Measurements from ENCODE around the gene PPM1H. TPM values are rescaled to one million over a fixed set of nuclear protein-coding genes. Genes with fewer than 3 reads are reported as not detected.

The PPM1H gene
- total RNA-seq, 4 donors from 2014 or later: 0.83 to 3.0 (median 2.3) TPM

- H3K27ac ChIP-seq (replicated peaks in 1 of 4): no peak overlapping the region
- 66% methylated on average over 2 of the region's 2 CpGs for WGBS
- no peaks in the 10 kb centered on the region for H3K36me3 ChIP-seq
- DNase-seq (ENCODE audit: extremely low spot score): no peak
- H3K27me3 ChIP-seq: no peaks in the 10 kb centered on the region
- intact Hi-C loops (cut with DNase I): no loop called here
- no peak for TF ChIP-seq EP300 (IDR thresholded peaks at IDR 0.05)
- no peak for TF ChIP-seq POLR2AphosphoS5 (IDR thresholded peaks at IDR 0.05)
- no peak for TF ChIP-seq CTCF (IDR thresholded peaks at IDR 0.05)
- TF ChIP-seq POLR2A (IDR thresholded peaks at IDR 0.05; ENCODE audit: low read depth): no peak
- no peaks in the 10 kb centered on the region for H3K9me3 ChIP-seq
- H3K4me1 ChIP-seq: peaks cover 0 to 17% (median 12%) of the 10 kb centered on the region in 4 donors
- H3K4me3 ChIP-seq: no peak overlapping the region
These were observed 163.1 kb downstream of the PPM1H start for GRCh38 chr12:62771828-62772227.

- 83% methylated on average over 2 of the region's 2 CpGs for whole genome bisulfite sequencing
- Histone ChIP-seq H3K4me1 (peaks cover 0 to 17% (median 12%) of the 10 kb centered on the region in 4 donors), H3K27ac (replicated peaks in 1 of 4) (no peak overlapping the region), H3K4me3 (no peak overlapping the region), H3K36me3 (no peaks in the 10 kb centered on the region), H3K9me3 (no peaks in the 10 kb centered on the region), H3K27me3 (no peaks in the 10 kb centered on the region)
- intact Hi-C loops (cut with DNase I): no loop called here
- TF ChIP-seq EP300 (IDR thresholded peaks at IDR 0.05) (no peak), POLR2A (IDR thresholded peaks at IDR 0.05; ENCODE audit: low read depth) (no peak), POLR2AphosphoS5 (IDR thresholded peaks at IDR 0.05) (no peak), CTCF (IDR thresholded peaks at IDR 0.05) (no peak)
- no peak for DNase-seq (ENCODE audit: extremely low spot score)
These were observed 164.6 kb downstream of the PPM1H start for GRCh38 chr12:62770381-62770780.

GRCh38 chr12:62769076-62769619 lies 165.8 kb downstream of the PPM1H start:
- H3K36me3 ChIP-seq: no peaks in the 10 kb centered on the region
- no peaks in the 10 kb centered on the region for H3K27me3 ChIP-seq
- peaks cover 0 to 17% (median 12%) of the 10 kb centered on the region in 4 donors for H3K4me1 ChIP-seq
- TF ChIP-seq POLR2AphosphoS5 (IDR thresholded peaks at IDR 0.05) (no peak), EP300 (IDR thresholded peaks at IDR 0.05) (no peak), POLR2A (IDR thresholded peaks at IDR 0.05; ENCODE audit: low read depth) (no peak), CTCF (IDR thresholded peaks at IDR 0.05) (no peak)
- no peak overlapping the region for H3K27ac ChIP-seq (replicated peaks in 1 of 4)
- no peak overlapping the region for H3K4me3 ChIP-seq
- WGBS: 96% methylated on average over 2 of the region's 3 CpGs
- DNase-seq (ENCODE audit: extremely low spot score): no peak
- intact Hi-C loops (cut with DNase I): no loop called here
- H3K9me3 ChIP-seq: no peaks in the 10 kb centered on the region

GRCh38 chr12:62767946-62768345 lies 167.0 kb downstream of the PPM1H start:
- no peak overlapping the region for H3K4me3 ChIP-seq

GRCh38 chr12:62767496-62767895 lies 167.5 kb downstream of the PPM1H start:
- intact Hi-C loops (cut with DNase I): no loop called here
- peaks cover 0 to 22% (median 12%) of the 10 kb centered on the region in 4 donors for H3K4me1 ChIP-seq
- H3K27ac ChIP-seq (replicated peaks in 1 of 4): no peak overlapping the region
- WGBS: 67% methylated on average over 5 of the region's 5 CpGs
- no peaks in the 10 kb centered on the region for H3K36me3 ChIP-seq
- TF ChIP-seq EP300 (IDR thresholded peaks at IDR 0.05) (no peak), POLR2AphosphoS5 (IDR thresholded peaks at IDR 0.05) (no peak), POLR2A (IDR thresholded peaks at IDR 0.05; ENCODE audit: low read depth) (no peak), CTCF (IDR thresholded peaks at IDR 0.05) (no peak)
- H3K9me3 ChIP-seq: no peaks in the 10 kb centered on the region
- H3K27me3 ChIP-seq: no peaks in the 10 kb centered on the region
- no peak overlapping the region for H3K4me3 ChIP-seq
- no peak for DNase-seq (ENCODE audit: extremely low spot score)

More at GRCh38 chr12:62767946-62768345, 167.0 kb downstream of the PPM1H start:
- TF ChIP-seq EP300 (IDR thresholded peaks at IDR 0.05): no peak
- no peak for TF ChIP-seq POLR2AphosphoS5 (IDR thresholded peaks at IDR 0.05)
- DNase-seq (ENCODE audit: extremely low spot score): no peak
- Histone ChIP-seq H3K27ac (replicated peaks in 1 of 4) (no peak overlapping the region), H3K27me3 (no peaks in the 10 kb centered on the region), H3K4me1 (peaks cover 0 to 20% (median 12%) of the 10 kb centered on the region in 4 donors), H3K9me3 (no peaks in the 10 kb centered on the region), H3K36me3 (no peaks in the 10 kb centered on the region)
- intact Hi-C loops (cut with DNase I): no loop called here
- WGBS: 95% methylated on average over 4 of the region's 4 CpGs
